Stimulated activated CD8-positive, alpha-beta memory T cell treated with anti-CD3 and anti-CD28 coated beads, Interleukin-4, amount 100 ng/mL, for 48 hours (primary cell): Measurements from ENCODE around the gene PYDC2.
"Not testable (repeated sequence)": the region's sequence is repeated elsewhere in the genome, so short reads cannot be mapped to it uniquely, and the experiment has no call there.

Experiments used
- DNase-seq: peaks from one replicate; pipeline ENCODE4 v3.0.0-alpha.2; 2020

PYDC2 gene

DNA sequence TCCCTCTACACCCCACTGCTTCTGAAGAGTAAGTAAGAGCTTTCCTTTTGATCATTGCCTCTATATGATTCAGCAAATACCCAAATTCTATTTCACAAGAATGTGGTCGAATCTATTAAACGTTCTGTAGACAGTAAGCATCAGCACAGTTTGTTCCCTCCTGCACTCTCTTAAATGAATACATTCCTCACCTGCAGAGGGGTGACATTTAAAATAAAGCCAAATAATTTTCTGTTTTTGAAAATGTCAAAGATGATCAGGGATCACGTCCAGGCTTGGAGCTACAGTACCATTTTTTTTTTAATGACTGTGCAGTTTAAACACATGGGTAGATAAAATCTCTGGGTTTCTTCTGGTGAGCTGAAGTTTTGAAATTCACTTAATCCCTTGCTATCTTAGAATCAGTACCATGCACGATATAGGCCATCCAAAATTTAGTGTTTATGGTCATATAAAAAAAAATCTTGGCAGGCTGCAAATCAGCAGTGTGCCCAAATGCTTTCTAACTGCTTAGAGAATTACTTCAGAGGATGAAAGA lies 12.8 kb downstream of the PYDC2 start:
- no peak for DNase-seq

GRCh38 chr3:191476066-191476772 lies 15.3 kb downstream of the PYDC2 start:
- DNase-seq: no peak

DNA sequence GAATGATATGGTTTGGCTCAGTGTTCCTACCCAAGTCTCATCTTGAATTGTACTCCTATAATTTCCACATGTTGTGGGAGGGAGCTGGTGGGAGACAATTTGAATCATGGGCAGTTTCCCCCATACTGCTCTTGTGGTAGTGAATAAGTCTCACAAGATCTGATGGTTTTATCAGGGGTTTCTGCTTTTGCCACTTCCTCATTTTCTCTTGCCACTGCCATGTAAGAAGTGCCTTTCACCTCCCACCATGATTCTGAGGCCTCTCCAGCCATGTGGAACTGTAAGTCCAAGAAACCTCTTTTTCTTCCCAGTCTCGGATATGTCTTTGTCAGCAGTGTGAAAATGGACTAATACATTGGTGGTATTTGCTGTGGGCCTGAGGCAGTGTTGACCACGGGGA lies 23.0 kb downstream of the PYDC2 start:
- DNase-seq: not testable (repeated sequence)

DNA sequence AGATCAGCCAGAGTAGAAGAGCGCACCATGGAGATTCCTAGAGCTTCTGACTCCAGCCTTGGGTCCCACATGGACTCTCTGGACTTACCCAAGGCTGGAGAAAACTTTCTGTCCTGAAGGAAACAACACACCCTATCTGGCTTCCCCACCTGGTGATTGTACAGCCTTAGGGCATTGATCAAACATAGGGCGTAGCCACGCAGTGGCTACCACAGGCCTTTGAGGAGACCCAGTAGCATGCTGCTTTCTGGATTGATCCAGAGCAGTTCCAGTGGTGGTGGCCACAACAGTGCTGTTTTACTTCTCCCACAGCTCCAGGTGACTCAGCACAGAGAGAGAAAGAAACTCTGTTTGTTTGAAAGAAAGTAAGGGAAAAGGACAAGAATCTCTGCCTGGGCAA lies 23.5 kb downstream of the PYDC2 start:
- DNase-seq: no peak

- DNase-seq: no peak
These were observed 31.6 kb downstream of the PYDC2 start for GRCh38 chr3:191492601-191493000.

DNA sequence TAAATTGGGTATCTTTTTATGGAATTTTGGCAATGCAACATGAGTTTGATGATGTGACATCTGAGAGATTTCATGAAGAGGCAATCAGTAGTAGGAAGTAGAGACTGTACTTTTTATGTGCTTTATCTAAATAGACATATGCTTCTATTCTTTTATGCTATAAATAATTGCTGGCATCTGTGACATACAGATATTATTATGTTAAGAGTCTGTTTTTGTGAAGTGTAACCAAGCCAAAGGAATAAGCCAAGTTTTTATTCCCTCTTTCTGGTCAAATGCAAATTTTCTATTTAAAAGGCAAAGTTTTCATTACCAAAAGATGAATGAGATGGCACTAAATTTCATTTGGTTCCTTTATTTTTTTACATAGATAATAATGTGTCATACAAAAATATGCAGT lies 32.4 kb downstream of the PYDC2 start:
- no peak for DNase-seq

- no peak for DNase-seq
These were observed 38.5 kb downstream of the PYDC2 start for GRCh38 chr3:191499307-191500080.

GRCh38 chr3:191500892-191501291 lies 39.9 kb downstream of the PYDC2 start:
- DNase-seq: no peak

DNA sequence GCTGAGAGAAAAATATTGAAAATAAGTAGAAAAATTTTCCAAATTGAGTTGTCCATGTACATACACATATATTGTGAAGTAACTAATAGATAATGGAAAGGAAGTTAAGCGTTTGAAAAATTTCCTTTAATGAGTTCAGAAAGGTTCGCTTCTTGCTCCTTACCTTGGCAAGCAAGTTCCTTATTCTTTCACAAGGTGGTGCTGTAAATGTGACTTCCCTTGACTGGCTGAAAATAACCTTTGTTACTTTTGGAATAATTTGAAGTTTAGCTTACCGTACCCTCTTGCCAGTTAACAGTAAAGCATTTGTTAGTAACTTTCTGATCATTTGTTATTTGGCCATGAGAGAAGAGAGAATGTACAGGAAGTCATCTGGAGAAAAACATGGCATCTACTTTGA lies 41.6 kb downstream of the PYDC2 start:
- no peak for DNase-seq

DNA sequence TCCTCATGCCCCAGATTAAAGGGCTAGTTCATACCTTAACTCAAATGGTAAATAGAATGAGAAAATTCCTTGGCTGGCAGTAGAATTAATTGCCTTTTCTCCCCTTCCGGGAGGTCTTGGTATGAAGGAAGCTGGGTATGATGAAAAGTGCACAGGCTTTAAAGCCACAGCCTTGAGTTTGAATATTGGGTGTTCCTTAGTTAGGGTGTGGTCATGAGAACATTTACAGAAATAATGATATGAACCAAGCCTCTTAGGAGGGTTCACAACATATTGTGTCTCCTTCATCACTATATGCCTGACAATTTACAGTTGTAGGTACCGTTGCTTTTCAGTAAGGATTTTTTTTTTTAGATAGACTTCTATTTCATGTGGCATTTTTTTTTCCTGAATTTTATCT lies 48.1 kb downstream of the PYDC2 start:
- DNase-seq: no peak
